SIG-M5 treated with dmso at 0.1 percent for 504 hours (cell line): ENCODE measurements around the gene HLA-G.
"Not testable (repeated sequence)": the region's sequence is repeated elsewhere in the genome, so short reads cannot be mapped to it uniquely, and the experiment has no call there.

Experiments used
- DNase-seq: peaks from one replicate; lab custom pipeline; 2025; ENCODE audit not compliant: unreplicated experiment; lab: John Stamatoyannopoulos, UW

The HLA-G gene

GRCh38 chr6:29827579-29828470 is at the start of gene HLA-G:
Gene HLA-G (plus strand): TSS chr6:29827825. CDS start chr6:29827845, 20 bp downstream.
- no peak for DNase-seq

GRCh38 chr6:29780019-29780698 is 47.5 kb upstream of the HLA-G start:
- not testable (repeated sequence) for DNase-seq

DNA sequence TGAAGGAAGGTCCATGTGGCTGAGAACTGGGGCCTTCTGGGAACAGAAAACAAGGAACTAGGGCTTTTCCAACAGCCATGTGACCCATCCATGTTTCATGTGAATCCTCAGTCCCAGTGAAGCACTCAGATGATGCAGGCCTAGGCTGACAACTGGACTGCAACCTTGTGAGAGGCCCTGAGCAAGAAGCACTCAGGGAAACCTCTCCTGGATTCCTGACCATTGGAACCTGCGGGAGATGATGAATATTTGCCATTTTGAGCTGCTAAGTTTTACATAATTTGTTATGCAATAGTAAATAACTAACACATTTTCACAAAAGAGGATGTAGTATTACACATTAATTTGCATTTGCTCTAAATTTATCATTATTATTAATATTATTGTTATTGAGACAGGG is 38.4 kb upstream of the HLA-G start:
- no peak for DNase-seq

DNA sequence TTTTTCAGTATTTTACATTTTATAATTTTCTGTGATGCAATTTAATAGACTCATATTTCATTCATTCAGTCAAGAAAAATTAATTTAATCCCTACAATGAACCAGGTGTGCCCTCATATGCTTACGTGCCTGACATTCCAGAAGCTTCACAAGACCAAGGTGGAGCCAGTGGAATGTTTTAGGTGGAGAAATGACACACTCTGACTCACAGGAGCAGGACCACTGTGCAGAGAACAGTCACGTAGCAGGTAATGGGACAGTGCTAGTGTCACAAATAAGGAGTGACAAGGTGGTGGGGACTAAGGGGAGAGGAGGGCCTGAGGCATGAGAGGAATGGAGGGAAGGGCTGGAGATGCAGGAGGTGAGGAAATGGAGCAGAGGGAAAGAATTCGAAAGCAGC is 37.0 kb upstream of the HLA-G start:
- no peak for DNase-seq

DNA sequence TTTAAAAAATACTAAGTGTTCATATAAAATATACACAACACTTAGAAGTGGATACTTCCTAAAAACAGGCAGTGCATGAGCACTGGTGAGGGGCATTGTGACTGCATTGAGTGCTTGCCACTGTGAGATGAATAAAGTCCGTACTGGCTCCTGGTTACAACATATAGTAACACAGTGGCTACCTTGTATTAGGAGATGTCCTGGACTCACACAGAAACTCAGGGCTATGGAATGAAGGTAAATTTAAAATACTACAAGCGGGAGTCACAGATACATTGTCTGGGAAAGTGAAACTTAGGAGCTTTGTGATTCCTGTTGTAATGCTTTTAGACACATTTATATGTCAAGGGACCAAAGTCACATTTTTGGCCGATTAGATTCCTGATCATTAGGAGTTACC is 36.5 kb upstream of the HLA-G start:
- DNase-seq = no peak

DNA sequence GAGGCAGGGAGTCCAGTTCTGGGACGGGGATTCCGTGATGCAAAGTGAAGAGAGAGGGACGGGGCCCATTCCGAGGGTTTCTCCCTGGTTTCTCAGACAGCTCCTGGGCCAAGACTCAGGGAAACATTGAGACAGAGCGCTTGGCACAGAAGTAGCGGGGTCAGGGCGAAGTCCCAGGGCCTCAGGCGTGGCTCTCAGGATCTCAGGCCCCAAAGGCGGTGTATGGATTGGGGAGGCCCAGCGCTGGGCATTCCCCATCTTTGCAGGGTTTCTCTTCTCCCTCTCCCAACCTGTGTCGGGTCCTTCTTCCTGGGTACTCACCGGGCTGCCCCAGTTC is 35.9 kb upstream of the HLA-G start:
- DNase-seq = no peak

GRCh38 chr6:29792123-29793035 is 35.2 kb upstream of the HLA-G start:
- no peak for DNase-seq

- no peak for DNase-seq
These were observed 34.6 kb upstream of the HLA-G start for GRCh38 chr6:29793036-29793356.

- no peak for DNase-seq
These were observed 33.8 kb upstream of the HLA-G start for GRCh38 chr6:29793796-29794195.

DNA sequence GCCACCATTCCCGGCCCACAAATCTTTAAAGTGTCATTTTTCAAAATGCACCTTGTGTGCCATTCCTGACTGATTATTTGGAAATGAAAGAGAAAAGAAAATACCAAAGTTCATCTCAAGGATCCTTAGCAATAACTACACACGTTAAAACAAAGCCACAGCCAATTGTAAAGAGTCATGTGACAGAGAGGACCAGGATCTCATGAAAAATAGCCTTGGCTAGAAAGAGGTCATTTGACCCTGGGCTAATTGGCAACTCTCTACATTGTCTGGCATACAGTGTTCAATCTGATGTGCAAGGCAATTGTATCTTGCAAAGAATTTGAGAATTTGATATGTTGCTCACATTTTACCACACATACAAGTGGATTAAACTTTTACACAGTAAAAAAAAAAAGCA is 31.6 kb upstream of the HLA-G start:
- no peak for DNase-seq

DNA sequence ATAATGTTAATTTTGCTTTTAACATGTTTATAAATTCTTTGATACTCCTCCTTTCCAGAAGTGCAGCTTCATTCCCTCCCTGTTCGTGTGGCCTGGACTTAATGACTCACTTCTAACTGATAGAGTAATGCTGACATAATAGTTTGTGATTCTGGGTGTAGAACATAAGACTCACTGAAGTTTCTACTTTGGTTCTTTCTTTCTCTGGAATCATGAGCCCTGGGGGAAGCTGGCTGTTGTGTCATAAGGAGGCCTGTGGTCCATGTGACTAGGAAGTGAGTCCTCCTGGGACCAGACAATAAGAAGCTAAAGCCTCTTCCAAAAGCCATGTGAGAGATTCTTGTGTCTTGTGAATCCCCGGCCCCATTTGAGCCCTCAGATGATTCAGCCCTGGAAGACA is 30.5 kb upstream of the HLA-G start:
- DNase-seq = no peak

DNA sequence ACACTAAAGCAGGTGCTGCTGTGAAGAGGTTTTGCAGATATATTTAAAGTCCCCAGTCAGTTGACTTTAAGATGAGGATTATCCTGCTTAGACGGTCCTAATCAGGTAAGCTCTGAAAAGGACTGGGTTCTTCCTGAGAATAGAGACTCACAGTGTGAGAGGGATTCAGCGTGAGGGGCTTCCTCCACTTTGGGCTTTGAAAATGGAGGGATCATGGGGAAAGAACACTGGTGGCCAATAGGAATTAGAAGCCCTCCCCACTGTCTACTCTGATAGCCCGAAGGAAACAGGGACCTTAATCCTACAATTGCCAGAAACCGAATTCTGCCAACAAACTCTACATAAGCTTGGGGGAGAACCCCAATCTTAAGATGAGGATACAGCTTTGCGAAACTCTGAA is 29.7 kb upstream of the HLA-G start:
- DNase-seq = no peak

DNA sequence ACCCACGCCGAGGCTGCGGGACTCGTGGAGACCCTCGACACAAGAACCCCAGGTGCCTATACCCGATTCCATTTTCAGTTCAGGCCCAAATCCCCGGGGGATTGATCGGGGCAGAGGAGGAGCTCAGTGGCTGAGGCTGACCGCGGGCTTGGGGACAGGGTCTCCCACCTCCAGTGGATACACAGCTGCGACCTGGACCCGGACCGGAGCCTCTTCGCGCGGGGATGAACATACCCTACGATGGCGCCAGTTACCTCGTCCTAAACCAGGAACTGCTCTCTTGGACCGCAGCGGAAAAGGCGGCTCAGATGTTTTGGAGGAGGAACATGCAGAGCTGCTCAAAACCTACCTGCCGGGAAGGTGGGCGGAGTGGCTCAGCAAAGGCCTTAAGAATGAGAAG is 27.4 kb upstream of the HLA-G start:
- no peak for DNase-seq

DNA sequence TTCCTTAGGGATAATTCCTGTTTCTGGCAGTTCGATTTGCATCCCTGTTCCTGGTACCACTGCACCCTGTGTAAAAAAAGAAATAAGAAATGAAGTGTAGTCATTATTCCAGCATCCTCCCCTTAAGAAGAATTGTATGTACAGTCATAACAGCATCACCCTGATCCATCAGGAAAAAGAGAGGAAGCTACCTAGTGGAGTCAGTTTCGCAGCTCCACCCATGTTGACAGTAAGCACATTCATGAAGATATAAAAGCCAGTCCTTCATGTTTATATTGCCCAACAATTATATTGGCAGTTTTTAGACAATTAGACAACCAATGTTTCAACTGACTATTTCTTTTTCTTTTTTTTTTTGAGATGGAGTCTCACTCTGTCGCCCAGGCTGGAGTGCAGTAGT is 21.2 kb upstream of the HLA-G start:
- DNase-seq = no peak

GRCh38 chr6:29809249-29809648 is 18.4 kb upstream of the HLA-G start:
- DNase-seq = no peak

DNA sequence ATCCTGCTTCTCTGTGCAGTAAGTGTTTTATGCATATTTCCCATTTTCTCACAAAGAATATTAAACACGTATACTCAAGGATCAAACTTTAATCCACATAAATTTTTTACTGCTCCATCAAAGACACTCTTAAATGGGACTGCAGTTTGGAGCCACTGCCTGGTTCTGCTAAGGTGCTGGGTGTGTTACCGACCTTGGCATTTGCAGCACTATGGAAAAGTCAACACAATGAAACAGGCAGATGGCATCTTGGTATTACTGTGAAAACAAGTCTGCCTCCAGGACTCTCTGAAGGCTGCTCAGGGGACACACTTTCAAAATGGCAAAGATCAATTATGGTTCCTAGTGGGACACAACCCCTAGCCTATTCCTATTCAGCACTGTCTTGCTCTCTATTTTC is 17.3 kb upstream of the HLA-G start:
- DNase-seq = no peak

- no peak for DNase-seq
These were observed 16.2 kb upstream of the HLA-G start for GRCh38 chr6:29811377-29811776.

- no peak for DNase-seq
These were observed 14.6 kb upstream of the HLA-G start for GRCh38 chr6:29813066-29813465.

GRCh38 chr6:29813809-29814208 is 13.8 kb upstream of the HLA-G start:
- peak; percentile 5 for DNase-seq

- DNase-seq = no peak
These were observed 13.1 kb upstream of the HLA-G start for GRCh38 chr6:29814379-29815117.

- no peak for DNase-seq
These were observed 12.4 kb upstream of the HLA-G start for GRCh38 chr6:29815118-29815750.
